ENCODE measurements around the gene SORCS2.

DNA sequence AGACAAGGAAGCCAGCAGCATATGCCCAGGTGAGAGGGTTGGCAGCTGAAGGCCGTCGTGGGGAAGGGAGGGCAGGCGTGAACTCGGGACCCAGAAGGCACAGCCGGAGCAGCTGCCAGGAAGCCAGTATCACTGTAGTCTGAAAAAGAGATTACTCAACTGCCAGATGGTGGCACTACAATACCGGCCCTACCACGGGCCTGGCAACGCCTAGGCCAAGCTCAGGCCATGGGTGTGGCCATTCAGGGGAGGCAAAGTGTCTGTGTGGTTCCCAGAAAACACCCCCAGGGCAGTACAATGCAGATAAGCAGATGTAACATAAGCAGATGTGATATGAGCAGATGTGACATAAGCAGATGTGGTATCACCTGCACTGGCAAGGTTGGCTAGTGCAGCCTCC is 511.4 kb downstream of the SORCS2 start:
- TF ChIP-seq, protein P1, sequence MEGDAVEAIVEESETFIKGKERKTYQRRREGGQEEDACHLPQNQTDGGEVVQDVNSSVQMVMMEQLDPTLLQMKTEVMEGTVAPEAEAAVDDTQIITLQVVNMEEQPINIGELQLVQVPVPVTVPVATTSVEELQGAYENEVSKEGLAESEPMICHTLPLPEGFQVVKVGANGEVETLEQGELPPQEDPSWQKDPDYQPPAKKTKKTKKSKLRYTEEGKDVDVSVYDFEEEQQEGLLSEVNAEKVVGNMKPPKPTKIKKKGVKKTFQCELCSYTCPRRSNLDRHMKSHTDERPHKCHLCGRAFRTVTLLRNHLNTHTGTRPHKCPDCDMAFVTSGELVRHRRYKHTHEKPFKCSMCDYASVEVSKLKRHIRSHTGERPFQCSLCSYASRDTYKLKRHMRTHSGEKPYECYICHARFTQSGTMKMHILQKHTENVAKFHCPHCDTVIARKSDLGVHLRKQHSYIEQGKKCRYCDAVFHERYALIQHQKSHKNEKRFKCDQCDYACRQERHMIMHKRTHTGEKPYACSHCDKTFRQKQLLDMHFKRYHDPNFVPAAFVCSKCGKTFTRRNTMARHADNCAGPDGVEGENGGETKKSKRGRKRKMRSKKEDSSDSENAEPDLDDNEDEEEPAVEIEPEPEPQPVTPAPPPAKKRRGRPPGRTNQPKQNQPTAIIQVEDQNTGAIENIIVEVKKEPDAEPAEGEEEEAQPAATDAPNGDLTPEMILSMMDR (IDR thresholded peaks at IDR 0.05), result no peak
- TF ChIP-seq POLR2A (IDR thresholded peaks at IDR 0.05) (no peak), EP300 (IDR thresholded peaks at IDR 0.05) (no peak), POLR2AphosphoS5 (IDR thresholded peaks at IDR 0.05) (no peak)
